Lower leg skin (tissue), 4 donors: ENCODE results near the gene UAP1. TPM values are rescaled to one million over a fixed set of nuclear protein-coding genes. Genes with fewer than 3 reads are reported as not detected.
"Not testable (repeated sequence)": the region's sequence is repeated elsewhere in the genome, so short reads cannot be mapped to it uniquely, and the experiment has no call there.

Source experiments
- DNase-seq, 2 donors: peaks; one replicate each; pipeline ENCODE4 v3.0.0-alpha.2; 2019; ENCODE audit warnings: low spot score in 2 of 2
- H3K4me3 ChIP-seq: fragments of 200-600 bp; sonication (generic); 2 replicates; pipeline ENCODE4 v1.5.1; 2017; ENCODE audit warnings: mild to moderate bottlenecking, low read depth; ENCODE audit not compliant: poor library complexity, severe bottlenecking
- POLR2A ChIP-seq, 2 donors: fragments of 450-650 bp; IDR thresholded peaks; one replicate each; pipeline ENCODE4 v1.6.1; 2016 to 2017; ENCODE audit warnings: antibody characterized with exemption in 2 of 2, mild to moderate bottlenecking in 1 of 2, moderate library complexity in 1 of 2
- WGBS, 2 donors: methylation state at CpG; one replicate each; pipeline ENCODE4 v1.1.5; 2018; 5-methylcytosine and 5-hydroxymethylcytosine counted together
- intact Hi-C: fragments of 100-400 bp; cut with DNase I; formaldehyde crosslinking; loops from one replicate; pipeline ENCODE4 v1.15.0; 2023; ENCODE audit warnings: low total_unique reads
- total RNA-seq, 4 donors: library from RNA; depleted of rRNA; stranded (reverse); fragments of >200 nt; gene quantifications; one replicate each; pipeline ENCODE4 v1.1.0, GENCODE V29; 2016
- TF ChIP-seq, protein P1 (sequence below), 3 donors: fragments of 450-650 bp; IDR thresholded peaks; one replicate each; pipeline ENCODE4 v1.5.1; 2016; ENCODE audit warnings: antibody characterized with exemption in 3 of 3, mild to moderate bottlenecking in 3 of 3, moderate library complexity in 2 of 3

UAP1 gene
- total RNA-seq, 4 donors from 2014 or later, result 29.6 to 40.0 (median 31.3) TPM

- no peak for DNase-seq
- H3K4me3 ChIP-seq, result no peak overlapping the region
- intact Hi-C loops, result no loop called here
- TF ChIP-seq, protein P1, sequence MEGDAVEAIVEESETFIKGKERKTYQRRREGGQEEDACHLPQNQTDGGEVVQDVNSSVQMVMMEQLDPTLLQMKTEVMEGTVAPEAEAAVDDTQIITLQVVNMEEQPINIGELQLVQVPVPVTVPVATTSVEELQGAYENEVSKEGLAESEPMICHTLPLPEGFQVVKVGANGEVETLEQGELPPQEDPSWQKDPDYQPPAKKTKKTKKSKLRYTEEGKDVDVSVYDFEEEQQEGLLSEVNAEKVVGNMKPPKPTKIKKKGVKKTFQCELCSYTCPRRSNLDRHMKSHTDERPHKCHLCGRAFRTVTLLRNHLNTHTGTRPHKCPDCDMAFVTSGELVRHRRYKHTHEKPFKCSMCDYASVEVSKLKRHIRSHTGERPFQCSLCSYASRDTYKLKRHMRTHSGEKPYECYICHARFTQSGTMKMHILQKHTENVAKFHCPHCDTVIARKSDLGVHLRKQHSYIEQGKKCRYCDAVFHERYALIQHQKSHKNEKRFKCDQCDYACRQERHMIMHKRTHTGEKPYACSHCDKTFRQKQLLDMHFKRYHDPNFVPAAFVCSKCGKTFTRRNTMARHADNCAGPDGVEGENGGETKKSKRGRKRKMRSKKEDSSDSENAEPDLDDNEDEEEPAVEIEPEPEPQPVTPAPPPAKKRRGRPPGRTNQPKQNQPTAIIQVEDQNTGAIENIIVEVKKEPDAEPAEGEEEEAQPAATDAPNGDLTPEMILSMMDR (IDR thresholded peaks at IDR 0.05), result no peak
- no peak for TF ChIP-seq POLR2A (IDR thresholded peaks at IDR 0.05)
These were observed 3.9 kb downstream of the UAP1 start for GRCh38 chr1:162565460-162565859.

- 90 to 100% methylated on average over 1 of the region's 1 CpG for whole genome bisulfite sequencing, 2 donors
- no peak for DNase-seq
- intact Hi-C loops, result no loop called here
- H3K4me3 ChIP-seq, result no peak overlapping the region
- TF ChIP-seq, protein P1 (IDR thresholded peaks at IDR 0.05), result no peak
- TF ChIP-seq POLR2A (IDR thresholded peaks at IDR 0.05), result no peak
These were observed 5.3 kb downstream of the UAP1 start for GRCh38 chr1:162566870-162567269.

- intact Hi-C loops, result no loop called here
- 51 to 54% methylated on average over 4 of the region's 4 CpGs for WGBS, 2 donors
- no peak for DNase-seq
- TF ChIP-seq, protein P1 (IDR thresholded peaks at IDR 0.05), result no peak
- TF ChIP-seq POLR2A (IDR thresholded peaks at IDR 0.05), result no peak
- H3K4me3 ChIP-seq, result no peak overlapping the region
These were observed 7.3 kb downstream of the UAP1 start for GRCh38 chr1:162568802-162569201.

GRCh38 chr1:162570718-162571117 is 9.2 kb downstream of the UAP1 start:
- no peak for DNase-seq
- TF ChIP-seq POLR2A (IDR thresholded peaks at IDR 0.05), result no peak
- TF ChIP-seq, protein P1 (IDR thresholded peaks at IDR 0.05), result no peak
- H3K4me3 ChIP-seq, result no peak overlapping the region
- 71 to 81% methylated on average over 1 of the region's 1 CpG for WGBS, 2 donors
- intact Hi-C loops, result no loop called here

- 91 to 97% methylated on average over 7 of the region's 7 CpGs for whole genome bisulfite sequencing, 2 donors
- DNase-seq, H3K4me3 ChIP-seq, intact Hi-C loops: not testable (repeated sequence)
These were observed 9.6 kb downstream of the UAP1 start for GRCh38 chr1:162571121-162571520.

GRCh38 chr1:162571696-162572095 is 10.2 kb downstream of the UAP1 start:
- intact Hi-C loops, result no loop called here
- no peak for TF ChIP-seq POLR2A (IDR thresholded peaks at IDR 0.05)
- TF ChIP-seq, protein P1 (IDR thresholded peaks at IDR 0.05), result no peak
- no peak for DNase-seq
- H3K4me3 ChIP-seq, result no peak overlapping the region
- 44 to 70% methylated on average over 1 of the region's 1 CpG for WGBS, 2 donors
